Endometrial microvascular endothelial cells (primary cell): Measurements from ENCODE around the gene ADK. TPM values are rescaled to one million over a fixed set of nuclear protein-coding genes. Genes with fewer than 3 reads are reported as not detected.
"Not testable (repeated sequence)": the region's sequence is repeated elsewhere in the genome, so short reads cannot be mapped to it uniquely, and the experiment has no call there.

Source experiments
- in situ Hi-C: cut with HindIII; loops from 2 replicates; pipeline ENCODE4 v1.10.0; 2017; ENCODE audit warnings: low sequenced_read_pairs, low pct_unique_long_range_greater_than_20kb; ENCODE audit errors: inconsistent ontology term
- total RNA-seq: library from RNA; depleted of rRNA; stranded (reverse); fragments of >200 nt; gene quantifications from one replicate; pipeline ENCODE4 v1.2.3, GENCODE V29; 2015; ENCODE audit errors: inconsistent ontology term

Gene ADK
- total RNA-seq, 1 donor from 2014 or later = 67.6 TPM

DNA sequence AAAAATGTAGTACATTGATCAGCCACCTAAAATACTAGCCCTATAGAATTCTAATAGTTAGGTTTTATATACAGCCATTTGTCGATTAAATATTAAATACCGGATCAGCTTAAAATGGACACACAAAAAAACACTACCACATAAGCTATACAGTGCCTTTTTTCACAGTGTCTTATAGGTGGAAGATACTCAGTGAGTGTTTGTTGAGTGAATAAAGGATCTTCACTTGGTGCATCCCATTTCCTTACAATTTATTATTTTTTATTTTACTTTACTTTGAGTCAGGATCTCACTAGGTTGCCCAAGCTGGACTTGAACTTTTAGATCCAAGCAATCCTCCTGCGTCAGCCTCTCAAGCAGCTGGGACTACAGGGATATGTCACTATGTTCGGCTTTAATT, 340.0 kb downstream of the ADK start:
- in situ Hi-C loops = no loop called here

DNA sequence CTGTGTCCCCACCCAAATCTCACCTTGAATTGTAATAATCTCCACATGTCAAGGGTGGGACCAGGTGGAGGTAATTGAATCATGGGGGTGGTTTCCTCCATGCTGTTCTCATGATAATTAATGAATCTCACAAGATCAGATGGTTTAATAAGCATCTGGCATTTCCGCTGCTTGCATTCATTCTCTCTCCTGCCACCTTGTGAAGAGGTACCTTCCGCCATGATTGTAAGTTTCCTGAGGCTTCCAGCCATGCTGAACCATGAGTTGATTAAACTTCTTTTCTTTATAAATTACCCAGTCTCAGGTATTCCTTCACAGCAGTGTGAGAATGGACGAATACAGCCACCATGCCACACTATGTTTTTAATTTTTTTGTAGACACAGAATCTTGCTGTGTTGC, 345.3 kb downstream of the ADK start:
- in situ Hi-C loops = not testable (repeated sequence)

DNA sequence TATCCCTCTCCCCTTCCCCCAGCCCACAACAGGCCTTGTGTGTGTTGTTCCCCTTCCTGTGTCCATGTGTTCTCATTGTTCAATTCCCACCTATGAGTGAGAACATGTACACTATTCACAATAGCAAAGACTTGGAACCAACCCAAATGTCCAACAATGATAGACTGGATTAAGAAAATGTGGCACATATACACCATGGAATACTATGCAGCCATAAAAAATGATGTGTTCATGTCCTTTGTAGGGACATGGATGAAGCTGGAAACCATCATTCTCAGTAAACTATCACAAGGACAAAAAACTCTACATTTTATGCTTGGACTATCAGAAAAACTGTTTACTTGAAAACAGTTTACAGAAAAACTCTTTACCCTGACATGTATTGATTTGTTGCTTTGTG, 347.6 kb downstream of the ADK start:
- in situ Hi-C loops = not testable (repeated sequence)

DNA sequence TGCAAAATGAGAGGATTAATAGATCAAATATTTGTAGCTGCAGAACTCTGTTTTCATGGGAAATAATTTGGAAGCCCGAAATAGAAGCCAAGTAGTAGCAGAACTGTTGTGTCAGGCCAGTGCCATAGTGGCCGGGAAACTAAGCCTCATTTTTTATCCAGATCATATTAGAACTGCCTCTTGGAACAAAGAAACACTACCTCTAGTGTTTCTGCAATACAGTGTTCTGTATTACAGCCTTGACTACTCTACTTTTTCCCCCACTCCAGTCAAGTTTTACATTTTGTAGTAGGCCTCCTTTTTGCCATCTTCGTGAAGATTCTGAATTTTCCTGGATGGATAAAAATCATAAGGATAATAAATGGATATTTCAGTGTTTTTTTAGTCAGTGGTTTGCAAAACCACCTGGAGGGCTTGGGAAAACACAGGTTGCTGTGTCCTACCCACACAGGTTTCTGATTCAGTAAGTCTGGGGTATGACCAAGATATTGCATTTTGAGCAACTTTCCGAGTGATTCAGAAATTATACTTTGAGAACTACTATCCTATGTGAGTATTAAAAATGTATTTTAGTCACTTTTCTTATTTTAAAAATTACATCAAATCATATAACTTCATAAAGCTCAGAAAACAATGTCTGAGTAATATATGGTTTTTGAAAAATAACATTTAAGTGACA, 349.1 kb downstream of the ADK start:
- in situ Hi-C loops = no loop called here

DNA sequence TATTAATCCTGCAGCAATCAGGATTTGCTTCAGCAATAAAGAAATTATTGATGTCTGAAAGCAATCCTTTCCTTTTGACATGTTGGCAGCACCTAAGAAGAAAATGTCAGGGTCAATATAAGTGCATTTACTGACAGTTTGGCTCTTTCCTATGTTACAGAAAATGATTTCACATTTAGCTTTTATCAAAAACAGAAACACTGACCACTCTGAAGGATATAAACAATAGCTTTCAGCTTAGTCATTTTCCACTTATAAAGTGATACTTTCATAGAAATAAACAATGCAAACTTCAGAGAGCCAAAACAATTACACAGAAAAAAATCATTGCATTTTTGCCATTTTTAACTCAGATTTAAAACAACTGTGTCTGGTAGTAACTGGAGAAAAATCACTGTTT, 349.8 kb downstream of the ADK start:
- in situ Hi-C loops = no loop called here

DNA sequence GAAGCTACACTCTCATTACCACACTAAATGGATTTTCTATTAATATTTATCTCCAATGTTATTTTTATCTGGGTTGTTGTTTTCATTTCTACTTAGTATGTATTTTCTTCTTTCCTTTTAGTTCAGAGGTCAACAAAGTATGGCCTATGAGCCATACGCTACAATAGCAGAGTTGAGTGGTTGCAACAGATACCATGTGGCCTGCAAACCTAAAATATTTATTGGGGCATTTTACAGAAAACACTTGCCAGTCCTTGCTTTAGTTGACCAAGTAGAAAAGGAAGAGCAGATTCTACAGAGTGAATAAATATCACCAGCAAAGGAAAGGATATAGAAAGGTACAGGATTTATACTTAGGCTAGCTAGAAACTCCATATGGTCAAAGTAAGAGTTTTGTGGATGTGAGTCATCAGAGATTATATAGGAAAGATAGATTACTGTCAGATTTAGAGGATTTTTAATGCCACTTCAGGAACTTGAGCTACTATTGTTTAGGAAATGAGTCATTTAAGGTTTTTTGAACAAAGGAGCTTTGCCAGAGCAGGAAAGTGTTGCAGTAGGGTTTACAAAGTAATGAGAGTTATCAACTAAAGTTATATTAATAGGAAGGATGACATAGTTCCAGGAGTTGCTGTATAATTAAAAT, 352.1 kb downstream of the ADK start:
- in situ Hi-C loops = no loop called here

DNA sequence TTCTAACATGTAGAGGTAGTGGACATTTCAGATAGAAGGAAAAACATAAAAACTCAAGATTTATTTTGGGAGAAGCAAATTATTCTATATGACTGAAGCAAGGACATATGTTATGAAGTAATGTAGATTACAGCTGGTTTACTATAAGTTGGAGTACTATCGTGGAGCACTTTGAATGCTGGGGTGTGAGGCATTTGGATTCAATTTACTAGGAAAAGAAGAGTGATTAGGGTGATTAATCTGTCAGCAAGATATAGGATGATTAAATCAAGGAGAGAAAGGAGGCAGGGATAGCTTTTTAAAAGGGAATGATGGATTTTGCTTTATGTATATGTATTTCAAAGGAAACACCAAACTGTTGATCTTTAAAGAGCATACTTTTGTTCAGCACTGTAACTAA, 356.9 kb downstream of the ADK start:
- in situ Hi-C loops = no loop called here

DNA sequence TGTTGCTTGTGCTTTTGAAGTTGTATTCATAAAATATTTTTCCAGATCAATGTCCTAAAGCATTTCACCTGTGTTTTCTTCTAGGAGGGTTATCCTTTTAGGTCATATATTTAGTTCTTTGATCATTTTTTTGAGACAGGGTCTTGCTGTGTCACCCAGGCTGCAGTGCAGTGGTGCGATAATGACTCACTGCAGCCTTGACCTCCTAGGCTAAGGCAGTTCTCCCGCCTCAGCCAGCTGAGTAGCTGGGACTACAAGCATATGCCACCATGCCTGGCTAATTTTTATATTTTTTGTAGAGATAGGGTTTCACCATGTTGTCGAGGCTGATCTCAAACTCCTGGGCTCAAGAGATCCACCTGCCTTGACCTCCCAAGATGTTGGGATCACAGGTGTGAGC, 359.6 kb downstream of the ADK start:
- in situ Hi-C loops = no loop called here

DNA sequence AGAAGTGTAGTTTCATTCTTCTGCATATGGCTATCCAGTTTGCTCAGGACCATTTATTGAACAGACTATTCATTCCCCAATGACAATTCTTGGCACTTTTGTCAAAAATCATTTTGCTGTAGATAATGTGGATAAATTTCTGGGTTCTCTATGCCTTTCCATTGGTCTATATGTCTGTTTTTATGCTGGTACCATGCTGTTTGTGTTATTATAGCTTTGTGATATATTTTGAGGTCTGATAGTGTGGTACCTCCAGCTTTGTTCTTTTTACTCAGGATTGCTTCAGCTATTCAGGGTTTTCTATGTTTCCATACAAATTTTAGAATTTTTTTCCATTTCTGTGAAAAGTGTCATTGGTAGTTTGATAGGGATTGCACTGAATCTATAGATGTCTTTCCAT, 360.0 kb downstream of the ADK start:
- in situ Hi-C loops = no loop called here

DNA sequence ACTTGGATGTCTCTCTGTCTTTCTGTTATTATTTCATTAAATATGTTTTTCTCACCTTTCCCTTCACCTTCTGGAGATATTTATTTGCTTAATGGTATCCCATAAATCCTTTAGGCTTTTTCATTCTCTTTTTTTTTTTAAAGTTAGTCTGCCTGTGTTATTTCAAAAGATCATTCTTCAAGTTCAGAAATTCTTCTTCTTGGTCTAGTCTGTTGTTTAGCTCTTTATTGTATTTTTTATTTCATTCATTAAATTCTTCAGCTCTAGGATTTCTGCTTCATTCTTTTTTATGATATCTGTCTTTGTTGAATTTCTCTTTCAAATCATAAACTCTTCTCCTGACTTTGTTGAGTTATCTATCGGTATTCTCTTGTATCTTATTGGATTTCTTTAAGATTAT, 363.3 kb downstream of the ADK start:
- in situ Hi-C loops = no loop called here

DNA sequence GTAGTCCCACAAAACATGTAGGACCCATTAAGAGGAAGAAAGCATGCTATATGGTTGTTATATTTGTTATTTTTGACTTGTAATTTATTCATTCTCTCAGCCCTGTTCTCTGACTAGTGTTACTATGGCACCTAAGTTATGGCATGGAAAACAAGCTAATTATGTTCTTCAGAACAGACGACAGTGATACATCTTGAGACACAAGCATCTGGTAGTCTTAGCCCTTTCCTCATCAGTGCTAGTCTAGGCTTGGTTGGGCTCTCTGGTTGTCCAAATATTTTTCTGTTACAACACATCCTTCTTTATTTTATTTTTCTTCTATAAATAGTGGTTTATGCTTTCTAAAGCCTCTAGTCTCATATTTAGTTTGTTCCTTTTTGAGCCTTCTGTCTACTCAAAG, 367.0 kb downstream of the ADK start:
- in situ Hi-C loops = no loop called here

DNA sequence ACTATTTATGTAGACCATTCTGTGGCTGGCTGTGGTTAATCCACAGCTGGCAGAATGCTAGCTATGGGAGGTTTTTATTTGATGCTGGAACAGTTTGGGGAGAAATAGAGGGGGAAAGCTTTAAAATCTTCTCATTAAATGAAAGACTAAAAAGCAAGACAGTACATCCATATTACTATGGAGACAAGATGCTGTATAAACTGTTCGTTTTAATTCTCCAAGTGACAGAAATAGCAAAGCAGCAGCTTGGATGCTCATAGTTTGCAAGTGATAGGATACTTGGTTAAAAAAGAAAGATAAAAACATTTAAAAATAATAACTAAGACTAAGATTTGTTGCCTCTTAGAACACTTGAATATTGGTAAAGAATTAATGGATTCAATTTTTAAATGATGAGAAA, 370.5 kb downstream of the ADK start:
- in situ Hi-C loops = no loop called here

DNA sequence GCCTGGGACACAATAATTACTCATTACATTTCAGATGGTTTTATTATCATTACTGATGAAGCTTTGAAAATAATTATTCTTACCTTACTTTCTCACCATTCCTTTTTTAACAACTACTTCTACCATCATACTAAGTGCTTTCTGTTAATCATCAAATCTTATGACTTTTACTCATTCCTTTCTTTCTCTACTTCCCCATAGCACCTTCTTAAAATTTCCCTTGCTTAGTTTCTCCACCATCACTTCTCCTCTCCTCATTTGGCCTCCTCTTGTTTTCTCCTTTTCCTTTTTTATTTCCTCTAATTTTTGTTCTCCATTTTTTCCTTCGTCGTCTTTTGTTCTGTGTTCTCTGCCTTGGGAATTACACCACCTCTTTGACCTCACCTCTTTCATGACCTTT, 372.2 kb downstream of the ADK start:
- in situ Hi-C loops = no loop called here

DNA sequence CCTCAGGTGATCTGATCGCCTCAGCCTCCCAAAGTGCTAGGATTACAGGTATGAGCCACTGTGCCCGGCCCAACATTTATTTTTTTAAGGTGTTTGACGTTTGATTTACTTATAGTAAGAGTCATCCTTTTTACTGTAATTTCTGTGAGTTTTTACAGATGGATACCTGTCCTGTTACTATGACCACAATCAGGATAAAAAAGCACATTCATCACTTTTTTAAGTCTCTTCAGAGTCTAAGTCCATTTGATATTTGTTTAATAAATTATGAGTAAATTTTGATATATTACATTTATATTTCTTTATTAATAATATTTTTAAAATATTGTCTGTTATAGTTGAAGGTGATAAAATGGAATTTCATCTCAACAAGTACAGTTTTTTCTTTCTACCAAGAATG, 374.9 kb downstream of the ADK start:
- in situ Hi-C loops = no loop called here

DNA sequence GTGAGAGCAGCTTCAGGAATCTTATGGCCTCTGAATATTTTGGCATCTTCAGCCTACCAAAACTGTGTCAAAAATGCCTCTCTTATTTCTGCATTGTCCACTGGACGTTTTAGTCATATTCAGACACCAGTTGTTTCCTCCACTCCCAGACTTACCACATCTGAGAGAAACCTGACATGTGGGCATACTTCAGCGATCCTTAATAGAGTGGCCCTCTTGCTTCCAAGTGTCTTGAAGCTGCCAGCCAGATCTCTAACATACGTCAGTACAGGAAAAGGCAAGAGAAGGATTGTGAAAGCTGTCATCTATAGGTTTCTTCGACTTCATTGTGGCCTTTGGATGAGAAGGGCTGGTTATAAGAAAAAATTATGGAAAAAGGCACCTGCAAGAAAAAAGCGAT, 376.6 kb downstream of the ADK start:
- in situ Hi-C loops = not testable (repeated sequence)

DNA sequence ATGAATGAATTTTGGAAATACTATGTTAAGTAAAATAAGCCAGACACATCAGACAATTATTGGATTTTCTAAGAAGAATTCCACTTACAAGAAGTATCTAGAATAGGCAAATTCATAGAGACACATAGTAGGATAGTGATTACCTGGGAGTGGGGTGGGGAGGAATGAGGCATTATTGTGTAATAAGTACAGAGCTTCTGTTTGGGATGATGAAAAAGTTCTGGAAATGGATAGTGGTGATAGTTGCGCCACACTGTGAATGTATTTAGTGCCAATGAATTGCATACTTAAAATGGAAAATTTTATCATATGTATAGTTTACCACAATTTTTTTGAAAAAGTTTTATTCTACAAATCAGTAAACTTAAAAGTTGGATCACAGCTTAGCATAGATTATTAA, 378.2 kb downstream of the ADK start:
- in situ Hi-C loops = no loop called here

DNA sequence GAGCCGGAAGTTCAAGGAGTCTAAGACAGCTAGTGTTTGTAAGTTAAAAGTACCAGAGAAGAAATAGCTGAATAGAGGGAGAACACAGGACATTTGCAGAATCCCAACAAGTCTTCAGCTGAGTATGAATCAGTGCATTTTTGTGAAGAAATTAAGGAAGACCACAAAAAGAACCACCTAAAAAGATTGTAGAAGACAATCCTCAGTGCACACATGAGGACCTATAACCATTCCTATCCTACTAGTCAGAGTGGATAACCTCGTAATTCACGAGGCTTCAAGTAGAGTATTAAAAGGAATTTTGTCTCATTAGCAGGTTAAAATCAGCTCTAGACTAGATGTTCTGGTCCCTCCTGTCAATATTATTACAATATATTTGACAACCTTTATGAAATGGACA, 380.0 kb downstream of the ADK start:
- in situ Hi-C loops = no loop called here

DNA sequence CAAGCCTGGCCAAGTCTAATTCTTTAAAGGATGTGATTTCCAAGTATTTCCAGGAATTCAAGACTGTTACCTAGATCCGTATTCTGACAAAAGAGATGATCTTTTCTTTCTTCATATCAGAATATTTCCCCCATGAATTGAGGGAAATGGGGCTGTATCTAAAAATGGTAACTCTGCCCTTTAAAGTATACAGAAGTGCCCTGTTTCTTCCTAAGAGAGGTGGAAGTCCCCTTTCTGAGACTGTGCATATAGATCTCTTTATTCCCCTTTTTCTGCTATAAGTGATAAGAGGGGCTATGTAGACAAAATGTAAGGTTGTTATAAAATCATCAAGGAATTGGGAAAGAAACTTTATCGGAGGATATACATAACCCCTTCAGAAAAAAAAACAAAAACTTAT, 388.3 kb downstream of the ADK start:
- in situ Hi-C loops = no loop called here

DNA sequence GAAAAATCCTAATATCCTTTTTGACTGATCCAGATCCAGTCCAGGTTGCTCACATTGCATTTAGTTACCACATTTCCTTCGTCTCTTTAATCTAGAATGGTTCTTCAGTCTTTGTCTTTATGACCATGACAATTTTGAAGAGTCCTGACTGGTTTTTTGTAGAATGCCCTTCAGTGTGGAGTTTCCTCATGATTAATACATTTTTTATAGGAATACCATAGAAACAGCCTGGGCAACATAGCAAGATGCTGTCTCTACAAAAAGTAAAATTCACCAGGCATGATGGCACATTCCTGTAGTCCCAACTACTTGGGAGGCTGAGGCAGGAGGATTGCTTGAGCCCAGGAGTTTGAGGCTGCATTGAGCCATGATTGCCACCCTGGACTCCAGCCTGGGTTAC, 390.4 kb downstream of the ADK start:
- in situ Hi-C loops = no loop called here

DNA sequence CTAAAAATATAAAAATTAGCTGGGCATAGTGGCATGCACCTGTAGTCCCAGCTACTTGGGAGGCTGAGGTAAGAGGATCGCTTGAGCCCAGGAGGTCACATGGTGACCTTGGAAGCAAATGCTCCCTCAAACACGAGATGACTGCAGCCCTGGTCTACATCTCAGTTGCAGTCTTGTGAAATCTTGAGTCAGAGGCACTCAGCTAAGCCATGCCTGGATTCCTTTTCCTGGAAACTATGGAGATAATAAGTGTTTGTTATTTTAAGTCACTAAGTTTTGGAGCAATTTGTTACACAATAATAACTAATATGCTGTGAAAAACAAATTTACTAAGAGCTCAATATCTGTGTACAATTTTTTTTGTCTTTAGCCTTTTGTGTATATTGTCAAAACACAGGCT, 391.1 kb downstream of the ADK start:
- in situ Hi-C loops = no loop called here

DNA sequence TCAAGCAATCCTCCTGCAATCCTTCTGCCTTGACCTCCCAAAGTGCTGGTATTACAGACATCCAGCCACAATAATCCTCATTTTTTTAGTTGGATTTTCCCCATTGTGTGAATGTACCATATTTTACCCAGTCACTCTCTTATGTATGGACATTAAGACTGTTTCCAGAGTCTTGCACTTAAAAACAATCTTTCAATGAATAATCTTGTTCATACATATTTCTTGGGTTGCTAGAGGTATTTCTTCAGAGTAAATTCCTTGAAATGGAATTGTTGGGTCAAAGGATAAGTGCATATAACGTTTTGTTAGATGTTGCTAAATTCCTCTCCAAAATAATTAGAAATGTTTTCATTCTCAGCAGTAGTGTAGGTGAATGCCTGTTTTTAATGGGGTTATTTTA, 392.3 kb downstream of the ADK start:
- in situ Hi-C loops = no loop called here
